NCI-H2227 (cell line): ENCODE results near the gene CARD10.
"Not testable (repeated sequence)": the region's sequence is repeated elsewhere in the genome, so short reads cannot be mapped to it uniquely, and the experiment has no call there.

Source experiments
- DNase-seq: peaks from one replicate; lab custom pipeline; 2025; ENCODE audit not compliant: unreplicated experiment; lab: John Stamatoyannopoulos, UW

The CARD10 gene

GRCh38 chr22:37527081-37527752 is 8.0 kb upstream of the CARD10 start:
- DNase-seq, result not testable (repeated sequence)

GRCh38 chr22:37526376-37526775 is 7.2 kb upstream of the CARD10 start:
- DNase-seq, result no peak

GRCh38 chr22:37525746-37526350 is 6.6 kb upstream of the CARD10 start:
- no peak for DNase-seq

GRCh38 chr22:37525073-37525745 is 6.0 kb upstream of the CARD10 start:
- no peak for DNase-seq

- DNase-seq, result no peak
Observed at GRCh38 chr22:37522482-37522881, 3.3 kb upstream of the CARD10 start.

- DNase-seq, result peak; percentile 21
Observed at GRCh38 chr22:37521236-37521739, 2.1 kb upstream of the CARD10 start.

GRCh38 chr22:37520776-37521191 is 1.6 kb upstream of the CARD10 start:
- no peak for DNase-seq

- no peak for DNase-seq
Observed at GRCh38 chr22:37518509-37519267, 527 bp downstream of the CARD10 start.

GRCh38 chr22:37517826-37518450 is 1.3 kb downstream of the CARD10 start:
- no peak for DNase-seq

GRCh38 chr22:37516456-37516855 is 2.8 kb downstream of the CARD10 start:
- DNase-seq, result no peak

- no peak for DNase-seq
Observed at GRCh38 chr22:37515901-37516300, 3.3 kb downstream of the CARD10 start.

- peak; percentile 26 for DNase-seq
Observed at GRCh38 chr22:37514526-37515051, 4.6 kb downstream of the CARD10 start.

GRCh38 chr22:37511395-37512104 is 7.7 kb downstream of the CARD10 start:
- no peak for DNase-seq

- no peak for DNase-seq
Observed at GRCh38 chr22:37510091-37510490, 9.1 kb downstream of the CARD10 start.

GRCh38 chr22:37509059-37509860 is 10.0 kb downstream of the CARD10 start:
- DNase-seq, result no peak

GRCh38 chr22:37508431-37508992 is 10.7 kb downstream of the CARD10 start:
- DNase-seq, result no peak

- no peak for DNase-seq
Observed at GRCh38 chr22:37507731-37508130, 11.5 kb downstream of the CARD10 start.

GRCh38 chr22:37505989-37506388 is 13.2 kb downstream of the CARD10 start:
- no peak for DNase-seq

- no peak for DNase-seq
Observed at GRCh38 chr22:37505565-37505964, 13.7 kb downstream of the CARD10 start.
